SK-N-SH treated with all-trans-retinoic acid at 6 μM for 48 hours (cell line): ENCODE results near the gene DNASE1L3.

ENCODE experiments used
- ATAC-seq: fragments of 200-7000 bp; cut with Tn5 transposase; 3 replicates; pipeline ENCODE4 v1.9.1; 2020; ENCODE audit warnings: mild to moderate bottlenecking, moderate library complexity
- ARNTL ChIP-seq: fragments of 450-650 bp; formaldehyde crosslinking; IDR thresholded peaks from 2 replicates; pipeline ENCODE4 v1.5.0; 2020; ENCODE audit warnings: low read depth, mild to moderate bottlenecking, moderate library complexity, borderline replicate concordance
- BACH2 ChIP-seq: fragments of 250-450 bp; sonication (Bioruptor Pico); IDR thresholded peaks from 2 replicates; pipeline ENCODE4 v1.9.0; 2021; ENCODE audit warnings: mild to moderate bottlenecking, borderline replicate concordance
- CSDC2 ChIP-seq: fragments of 250-450 bp; sonication (Bioruptor Pico); IDR thresholded peaks from 2 replicates; pipeline ENCODE4 v1.5.0; 2020; ENCODE audit warnings: mild to moderate bottlenecking, moderate library complexity
- ESRRG ChIP-seq: fragments of 250-450 bp; sonication (Bioruptor Pico); IDR thresholded peaks from 2 replicates; pipeline ENCODE4 v1.6.1; 2021; ENCODE audit warnings: mild to moderate bottlenecking
- GLIS3 ChIP-seq: fragments of 250-450 bp; sonication (Bioruptor Pico); IDR thresholded peaks from 2 replicates; pipeline ENCODE4 v1.5.0; 2020; ENCODE audit warnings: mild to moderate bottlenecking, moderate library complexity
- ISL1 ChIP-seq: fragments of 250-450 bp; sonication (Bioruptor Pico); IDR thresholded peaks from 2 replicates; pipeline ENCODE4 v2.1.2; 2022; ENCODE audit warnings: mild to moderate bottlenecking, moderate library complexity
- OSR1 ChIP-seq: fragments of 250-450 bp; sonication (Bioruptor Pico); IDR thresholded peaks from 2 replicates; pipeline ENCODE4 v1.8.0; 2022; ENCODE audit warnings: moderate library complexity, mild to moderate bottlenecking, inconsistent platforms
- POU6F1 ChIP-seq: fragments of 250-450 bp; sonication (Bioruptor Pico); IDR thresholded peaks from 2 replicates; pipeline ENCODE4 v1.8.0; 2021; ENCODE audit warnings: low read depth, mild to moderate bottlenecking, moderate library complexity, borderline replicate concordance
- PPARA ChIP-seq: fragments of 250-450 bp; sonication (Bioruptor Pico); IDR thresholded peaks from 2 replicates; pipeline ENCODE4 v1.5.0; 2020; ENCODE audit warnings: mild to moderate bottlenecking, borderline replicate concordance
- RARB ChIP-seq: fragments of 250-450 bp; sonication (Bioruptor Pico); IDR thresholded peaks from 2 replicates; pipeline ENCODE4 v1.8.0; 2021; ENCODE audit warnings: mild to moderate bottlenecking, moderate library complexity
- SNAI2 ChIP-seq: fragments of 250-450 bp; sonication (Bioruptor Pico); IDR thresholded peaks from 2 replicates; pipeline ENCODE4 v1.5.0; 2020; ENCODE audit warnings: mild to moderate bottlenecking, moderate library complexity
- TCF4 ChIP-seq: fragments of 250-450 bp; sonication (Bioruptor Pico); IDR thresholded peaks from 2 replicates; pipeline ENCODE4 v1.8.0; 2021; ENCODE audit warnings: mild to moderate bottlenecking, moderate library complexity, borderline replicate concordance
- TOX ChIP-seq: fragments of 250-450 bp; sonication (Bioruptor Pico); IDR thresholded peaks from 2 replicates; pipeline ENCODE4 v1.8.0; 2021; ENCODE audit warnings: mild to moderate bottlenecking, moderate library complexity, borderline replicate concordance
- ZC3H10 ChIP-seq: fragments of 250-450 bp; sonication (Bioruptor Pico); IDR thresholded peaks from 2 replicates; pipeline ENCODE4 v1.5.1; 2021; ENCODE audit warnings: mild to moderate bottlenecking, moderate library complexity
- ZFP3 ChIP-seq: fragments of 250-450 bp; sonication (Bioruptor Pico); IDR thresholded peaks from 2 replicates; pipeline ENCODE4 v1.5.0; 2020; ENCODE audit warnings: mild to moderate bottlenecking, moderate library complexity
- ZFP30 ChIP-seq: fragments of 450-650 bp; formaldehyde crosslinking; IDR thresholded peaks from 2 replicates; pipeline ENCODE4 v1.5.0; 2022; ENCODE audit warnings: mild to moderate bottlenecking, moderate library complexity
- ZNF565 ChIP-seq: fragments of 450-650 bp; formaldehyde crosslinking; conservative IDR thresholded peaks from 2 replicates; pipeline ENCODE4 v1.5.0; 2020; ENCODE audit warnings: low read depth, mild to moderate bottlenecking, moderate library complexity
- ZNF70 ChIP-seq: fragments of 450-650 bp; formaldehyde crosslinking; IDR thresholded peaks from 2 replicates; pipeline ENCODE4 v1.5.0; 2020; ENCODE audit warnings: mild to moderate bottlenecking, moderate library complexity
- ZNF8 ChIP-seq: fragments of 450-650 bp; formaldehyde crosslinking; IDR thresholded peaks from 2 replicates; pipeline ENCODE4 v1.5.0; 2020; ENCODE audit warnings: mild to moderate bottlenecking, moderate library complexity
- TF ChIP-seq, protein P1 (sequence below): fragments of 250-450 bp; sonication (Bioruptor Pico); IDR thresholded peaks from 2 replicates; pipeline ENCODE4 v1.8.0; 2020; ENCODE audit warnings: mild to moderate bottlenecking, moderate library complexity, borderline replicate concordance
- TF ChIP-seq, protein P2 (sequence below): fragments of 250-450 bp; sonication (Bioruptor Pico); IDR thresholded peaks from 2 replicates; pipeline ENCODE4 v1.5.0; 2020; ENCODE audit warnings: mild to moderate bottlenecking, moderate library complexity
- TF ChIP-seq, protein P3 (sequence below): fragments of 250-450 bp; sonication (Bioruptor Pico); IDR thresholded peaks from 2 replicates; pipeline ENCODE4 v1.5.1; 2021; ENCODE audit warnings: mild to moderate bottlenecking, moderate library complexity
- TF ChIP-seq, protein P4 (sequence below): fragments of 250-450 bp; sonication (Bioruptor Pico); IDR thresholded peaks from 2 replicates; pipeline ENCODE4 v1.5.1; 2020; ENCODE audit warnings: low read depth, mild to moderate bottlenecking, moderate library complexity

The DNASE1L3 gene

GRCh38 chr3:58164199-58164879 lies 46.4 kb downstream of the DNASE1L3 start:
- ATAC-seq: peak; percentile 23
- TF ChIP-seq TCF4 (CRISPR knock-in tag) (no peak), GLIS3 (no peak)
- TF ChIP-seq, all 23 proteins: peak for 0

DNA sequence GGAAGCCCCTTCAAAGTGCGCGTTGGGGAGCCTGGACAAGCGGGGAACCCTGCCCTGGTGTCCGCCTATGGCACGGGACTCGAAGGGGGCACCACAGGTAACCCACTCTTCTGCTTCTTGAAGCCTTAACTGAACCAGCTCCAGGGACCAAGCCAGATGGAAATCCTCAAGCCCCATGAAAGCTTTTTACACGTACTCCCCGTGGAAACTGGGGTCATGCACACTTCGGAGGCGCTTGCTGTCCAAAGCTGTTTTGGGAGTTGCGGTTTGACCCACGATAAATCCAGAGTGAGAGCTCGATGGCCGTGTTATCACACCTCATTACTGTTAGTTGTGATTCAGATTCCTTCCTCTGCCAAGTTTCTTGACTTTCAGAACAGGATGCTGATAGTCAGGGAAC lies 47.5 kb downstream of the DNASE1L3 start:
- no peak for TF ChIP-seq ZNF70 (CRISPR knock-in tag)
- no peak for TF ChIP-seq CSDC2
- no peak for TF ChIP-seq BACH2 (CRISPR knock-in tag)
- TF ChIP-seq ZC3H10: no peak
- no peak for TF ChIP-seq TOX (CRISPR knock-in tag)
- TF ChIP-seq ZNF8 (CRISPR knock-in tag): no peak
- no peak for TF ChIP-seq ZNF565 (CRISPR knock-in tag)
- no peak for TF ChIP-seq ZFP3
- no peak for TF ChIP-seq TCF4 (CRISPR knock-in tag)
- no peak for TF ChIP-seq ESRRG (CRISPR knock-in tag)
- no peak for ATAC-seq

DNA sequence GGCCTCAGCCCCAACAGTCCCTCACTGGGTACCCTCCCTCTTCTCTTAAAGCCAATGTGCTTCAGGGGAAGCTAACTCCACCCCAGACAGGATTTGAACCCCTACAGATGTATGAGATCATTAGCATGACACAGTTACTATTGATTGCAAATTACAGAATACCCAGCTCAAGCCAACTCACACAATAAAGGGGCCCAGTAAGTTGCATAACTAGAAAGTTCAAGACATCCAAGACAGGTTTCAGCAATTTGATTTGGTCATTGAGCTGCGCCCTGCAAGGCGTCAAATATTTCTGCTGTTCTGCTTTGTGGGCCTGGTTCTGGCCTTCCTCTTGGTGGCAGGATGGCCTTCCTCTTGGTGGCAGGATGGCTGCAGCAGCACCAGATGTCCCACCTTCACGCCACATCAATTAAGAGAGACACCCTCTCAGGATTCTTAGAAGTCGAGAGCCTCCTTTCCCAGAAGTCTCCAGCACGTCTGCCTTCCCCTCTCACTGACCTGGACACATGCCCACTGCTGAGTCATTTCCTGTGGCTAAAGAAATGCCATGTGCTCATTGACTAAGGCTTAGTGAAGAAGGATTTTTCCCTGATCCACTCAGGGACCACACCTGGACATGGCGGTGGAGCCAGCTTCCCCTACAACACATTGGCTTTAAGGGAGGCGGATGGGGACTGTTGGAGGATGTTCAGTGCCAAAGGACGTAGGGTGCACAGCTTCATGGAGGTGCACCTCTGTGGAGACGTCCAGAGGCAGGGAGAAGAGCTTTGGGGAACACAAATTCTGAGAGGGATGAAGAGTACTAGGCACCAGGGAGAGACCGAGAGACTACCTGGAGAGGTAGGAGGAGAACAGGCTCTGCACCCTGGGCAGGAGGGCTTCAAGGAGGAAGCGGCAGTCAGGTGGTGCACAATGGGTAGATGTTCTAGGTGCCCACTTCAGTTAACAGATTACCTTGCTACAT lies 49.1 kb downstream of the DNASE1L3 start:
- ATAC-seq: peak; percentile 64
- TF ChIP-seq ARNTL: no peak
- no peak for TF ChIP-seq ZNF8 (CRISPR knock-in tag)
- TF ChIP-seq ZC3H10: no peak
- TF ChIP-seq PPARA (CRISPR knock-in tag): no peak
- TF ChIP-seq ZNF70 (CRISPR knock-in tag): no peak
- no peak for TF ChIP-seq RARB
- TF ChIP-seq TCF4 (CRISPR knock-in tag): no peak
- TF ChIP-seq ZFP30 (CRISPR knock-in tag): no peak
- TF ChIP-seq ISL1 (CRISPR knock-in tag): peak; percentile 29; the same call in 1 of the 2 replicates
- no peak for TF ChIP-seq ESRRG (CRISPR knock-in tag)
- no peak for TF ChIP-seq SNAI2 (CRISPR knock-in tag)
- TF ChIP-seq ZNF565 (CRISPR knock-in tag): no peak
- TF ChIP-seq, protein P1, sequence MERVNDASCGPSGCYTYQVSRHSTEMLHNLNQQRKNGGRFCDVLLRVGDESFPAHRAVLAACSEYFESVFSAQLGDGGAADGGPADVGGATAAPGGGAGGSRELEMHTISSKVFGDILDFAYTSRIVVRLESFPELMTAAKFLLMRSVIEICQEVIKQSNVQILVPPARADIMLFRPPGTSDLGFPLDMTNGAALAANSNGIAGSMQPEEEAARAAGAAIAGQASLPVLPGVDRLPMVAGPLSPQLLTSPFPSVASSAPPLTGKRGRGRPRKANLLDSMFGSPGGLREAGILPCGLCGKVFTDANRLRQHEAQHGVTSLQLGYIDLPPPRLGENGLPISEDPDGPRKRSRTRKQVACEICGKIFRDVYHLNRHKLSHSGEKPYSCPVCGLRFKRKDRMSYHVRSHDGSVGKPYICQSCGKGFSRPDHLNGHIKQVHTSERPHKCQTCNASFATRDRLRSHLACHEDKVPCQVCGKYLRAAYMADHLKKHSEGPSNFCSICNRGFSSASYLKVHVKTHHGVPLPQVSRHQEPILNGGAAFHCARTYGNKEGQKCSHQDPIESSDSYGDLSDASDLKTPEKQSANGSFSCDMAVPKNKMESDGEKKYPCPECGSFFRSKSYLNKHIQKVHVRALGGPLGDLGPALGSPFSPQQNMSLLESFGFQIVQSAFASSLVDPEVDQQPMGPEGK (CRISPR knock-in tag): no peak
- TF ChIP-seq, protein P2, sequence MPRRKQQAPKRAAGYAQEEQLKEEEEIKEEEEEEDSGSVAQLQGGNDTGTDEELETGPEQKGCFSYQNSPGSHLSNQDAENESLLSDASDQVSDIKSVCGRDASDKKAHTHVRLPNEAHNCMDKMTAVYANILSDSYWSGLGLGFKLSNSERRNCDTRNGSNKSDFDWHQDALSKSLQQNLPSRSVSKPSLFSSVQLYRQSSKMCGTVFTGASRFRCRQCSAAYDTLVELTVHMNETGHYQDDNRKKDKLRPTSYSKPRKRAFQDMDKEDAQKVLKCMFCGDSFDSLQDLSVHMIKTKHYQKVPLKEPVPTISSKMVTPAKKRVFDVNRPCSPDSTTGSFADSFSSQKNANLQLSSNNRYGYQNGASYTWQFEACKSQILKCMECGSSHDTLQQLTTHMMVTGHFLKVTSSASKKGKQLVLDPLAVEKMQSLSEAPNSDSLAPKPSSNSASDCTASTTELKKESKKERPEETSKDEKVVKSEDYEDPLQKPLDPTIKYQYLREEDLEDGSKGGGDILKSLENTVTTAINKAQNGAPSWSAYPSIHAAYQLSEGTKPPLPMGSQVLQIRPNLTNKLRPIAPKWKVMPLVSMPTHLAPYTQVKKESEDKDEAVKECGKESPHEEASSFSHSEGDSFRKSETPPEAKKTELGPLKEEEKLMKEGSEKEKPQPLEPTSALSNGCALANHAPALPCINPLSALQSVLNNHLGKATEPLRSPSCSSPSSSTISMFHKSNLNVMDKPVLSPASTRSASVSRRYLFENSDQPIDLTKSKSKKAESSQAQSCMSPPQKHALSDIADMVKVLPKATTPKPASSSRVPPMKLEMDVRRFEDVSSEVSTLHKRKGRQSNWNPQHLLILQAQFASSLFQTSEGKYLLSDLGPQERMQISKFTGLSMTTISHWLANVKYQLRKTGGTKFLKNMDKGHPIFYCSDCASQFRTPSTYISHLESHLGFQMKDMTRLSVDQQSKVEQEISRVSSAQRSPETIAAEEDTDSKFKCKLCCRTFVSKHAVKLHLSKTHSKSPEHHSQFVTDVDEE (CRISPR knock-in tag): no peak
- peak; percentile 90; the same call in 1 of the 2 replicates for TF ChIP-seq CSDC2
- no peak for TF ChIP-seq OSR1 (CRISPR knock-in tag)
- TF ChIP-seq, protein P3, sequence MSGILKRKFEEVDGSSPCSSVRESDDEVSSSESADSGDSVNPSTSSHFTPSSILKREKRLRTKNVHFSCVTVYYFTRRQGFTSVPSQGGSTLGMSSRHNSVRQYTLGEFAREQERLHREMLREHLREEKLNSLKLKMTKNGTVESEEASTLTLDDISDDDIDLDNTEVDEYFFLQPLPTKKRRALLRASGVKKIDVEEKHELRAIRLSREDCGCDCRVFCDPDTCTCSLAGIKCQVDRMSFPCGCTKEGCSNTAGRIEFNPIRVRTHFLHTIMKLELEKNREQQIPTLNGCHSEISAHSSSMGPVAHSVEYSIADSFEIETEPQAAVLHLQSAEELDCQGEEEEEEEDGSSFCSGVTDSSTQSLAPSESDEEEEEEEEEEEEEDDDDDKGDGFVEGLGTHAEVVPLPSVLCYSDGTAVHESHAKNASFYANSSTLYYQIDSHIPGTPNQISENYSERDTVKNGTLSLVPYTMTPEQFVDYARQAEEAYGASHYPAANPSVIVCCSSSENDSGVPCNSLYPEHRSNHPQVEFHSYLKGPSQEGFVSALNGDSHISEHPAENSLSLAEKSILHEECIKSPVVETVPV (CRISPR knock-in tag): no peak
- TF ChIP-seq, protein P4, sequence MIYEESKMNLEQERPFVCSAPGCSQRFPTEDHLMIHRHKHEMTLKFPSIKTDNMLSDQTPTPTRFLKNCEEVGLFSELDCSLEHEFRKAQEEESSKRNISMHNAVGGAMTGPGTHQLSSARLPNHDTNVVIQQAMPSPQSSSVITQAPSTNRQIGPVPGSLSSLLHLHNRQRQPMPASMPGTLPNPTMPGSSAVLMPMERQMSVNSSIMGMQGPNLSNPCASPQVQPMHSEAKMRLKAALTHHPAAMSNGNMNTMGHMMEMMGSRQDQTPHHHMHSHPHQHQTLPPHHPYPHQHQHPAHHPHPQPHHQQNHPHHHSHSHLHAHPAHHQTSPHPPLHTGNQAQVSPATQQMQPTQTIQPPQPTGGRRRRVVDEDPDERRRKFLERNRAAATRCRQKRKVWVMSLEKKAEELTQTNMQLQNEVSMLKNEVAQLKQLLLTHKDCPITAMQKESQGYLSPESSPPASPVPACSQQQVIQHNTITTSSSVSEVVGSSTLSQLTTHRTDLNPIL: no peak
- TF ChIP-seq TOX (CRISPR knock-in tag): peak; percentile 64; the same call in 1 of the 2 replicates
- no peak for TF ChIP-seq POU6F1 (CRISPR knock-in tag)
- TF ChIP-seq GLIS3: no peak
- no peak for TF ChIP-seq BACH2 (CRISPR knock-in tag)
- TF ChIP-seq ZFP3: peak; percentile 54; the same call in 1 of the 2 replicates
